Measurements from ENCODE around the gene HIVEP3.

The HIVEP3 gene

DNA sequence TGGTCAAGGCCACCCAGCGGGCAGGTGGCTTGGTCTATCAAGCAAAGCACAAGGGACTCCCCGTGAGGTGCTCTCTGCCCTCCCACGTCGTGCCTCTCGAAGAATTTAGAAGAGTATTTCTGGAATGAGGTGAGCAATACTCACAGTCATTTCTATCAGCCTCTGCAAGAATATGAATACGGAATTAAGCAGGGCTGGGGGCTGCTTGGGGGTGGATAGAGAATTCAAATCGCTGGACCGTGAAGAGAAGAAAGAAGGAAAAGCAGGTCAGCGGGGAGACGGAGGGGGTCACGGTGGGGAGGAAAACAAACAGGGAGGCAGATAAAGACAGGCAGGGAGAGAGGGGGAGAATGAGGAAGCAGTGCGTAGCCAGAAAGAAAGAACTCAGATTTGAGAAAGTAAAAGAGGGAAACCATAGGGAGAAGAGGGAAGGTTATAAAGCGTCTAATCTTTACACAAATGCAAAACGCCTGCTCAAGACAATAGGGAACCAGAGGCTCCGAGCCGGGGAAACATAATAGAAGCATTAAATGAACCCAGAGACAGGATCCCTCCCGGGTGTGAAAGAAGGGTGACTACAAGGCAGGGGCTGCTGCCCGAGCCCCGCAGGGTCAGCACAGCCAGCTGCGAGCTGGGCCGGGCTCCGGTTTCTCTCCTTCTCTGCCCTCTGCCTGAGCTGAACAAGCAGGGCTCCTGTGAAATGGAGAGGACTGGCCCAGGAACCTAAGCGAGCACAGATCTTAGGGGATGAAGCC lies 432.2 kb downstream of the HIVEP3 start:
- Histone ChIP-seq H3K79me2 (ENCODE audit: insufficient read depth, low read length) (no peaks in the 10 kb centered on the region), H3K27ac (ENCODE audit: low read depth, low read length, poor library complexity, severe bottlenecking) (no peak overlapping the region), H4K20me1 (ENCODE audit: insufficient read depth, low read length) (no peaks in the 10 kb centered on the region), H3K27me3 (ENCODE audit: insufficient read depth, low read length) (0 out of 2 replicates have a peak, but pooled peaks cover 4% of the 10 kb centered on the region), H3K9ac (ENCODE audit: low read length) (no peak overlapping the region), H3K4me1 (ENCODE audit: insufficient read depth, low read length, severe bottlenecking) (no peaks in the 10 kb centered on the region), H3K4me3 (ENCODE audit: low read depth, low read length, poor library complexity, severe bottlenecking) (no peak overlapping the region), H2AFZ (ENCODE audit: low read length) (no peak overlapping the region), H3K36me3 (ENCODE audit: insufficient read depth, low read length) (no peaks in the 10 kb centered on the region), H3F3A (ENCODE audit: insufficient read depth, low read length) (no peaks in the 10 kb centered on the region), H3K4me2 (ENCODE audit: low read length) (no peak overlapping the region), H3K9me3 (ENCODE audit: low read length) (no peaks in the 10 kb centered on the region), H3K9me2 (ENCODE audit: low read depth, low read length) (no peaks in the 10 kb centered on the region)
- TF ChIP-seq, protein P1, sequence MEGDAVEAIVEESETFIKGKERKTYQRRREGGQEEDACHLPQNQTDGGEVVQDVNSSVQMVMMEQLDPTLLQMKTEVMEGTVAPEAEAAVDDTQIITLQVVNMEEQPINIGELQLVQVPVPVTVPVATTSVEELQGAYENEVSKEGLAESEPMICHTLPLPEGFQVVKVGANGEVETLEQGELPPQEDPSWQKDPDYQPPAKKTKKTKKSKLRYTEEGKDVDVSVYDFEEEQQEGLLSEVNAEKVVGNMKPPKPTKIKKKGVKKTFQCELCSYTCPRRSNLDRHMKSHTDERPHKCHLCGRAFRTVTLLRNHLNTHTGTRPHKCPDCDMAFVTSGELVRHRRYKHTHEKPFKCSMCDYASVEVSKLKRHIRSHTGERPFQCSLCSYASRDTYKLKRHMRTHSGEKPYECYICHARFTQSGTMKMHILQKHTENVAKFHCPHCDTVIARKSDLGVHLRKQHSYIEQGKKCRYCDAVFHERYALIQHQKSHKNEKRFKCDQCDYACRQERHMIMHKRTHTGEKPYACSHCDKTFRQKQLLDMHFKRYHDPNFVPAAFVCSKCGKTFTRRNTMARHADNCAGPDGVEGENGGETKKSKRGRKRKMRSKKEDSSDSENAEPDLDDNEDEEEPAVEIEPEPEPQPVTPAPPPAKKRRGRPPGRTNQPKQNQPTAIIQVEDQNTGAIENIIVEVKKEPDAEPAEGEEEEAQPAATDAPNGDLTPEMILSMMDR (IDR thresholded peaks at IDR 0.05; ENCODE audit: low read length) = no peak
- no peak for TF ChIP-seq EZH2 (IDR thresholded peaks at IDR 0.05; ENCODE audit: borderline replicate concordance, low read length)

DNA sequence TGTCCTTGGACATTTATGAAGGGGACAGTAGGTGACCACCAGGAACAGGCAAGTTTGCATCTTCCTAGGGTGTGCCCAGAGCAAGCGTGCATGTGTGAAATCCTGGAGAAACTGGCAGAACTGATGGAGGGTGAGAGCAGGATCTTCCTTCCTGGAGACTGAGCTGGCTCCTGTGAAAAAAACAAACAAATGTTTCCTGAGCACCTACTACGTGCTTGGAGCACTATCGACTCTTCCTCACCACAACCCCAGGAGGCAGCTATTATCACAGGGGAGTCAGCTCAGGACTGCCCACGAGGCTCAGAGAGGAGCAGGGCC lies 432.7 kb downstream of the HIVEP3 start:
- Histone ChIP-seq H3F3A (ENCODE audit: insufficient read depth, low read length) (no peaks in the 10 kb centered on the region), H3K4me2 (ENCODE audit: low read length) (no peak overlapping the region), H3K36me3 (ENCODE audit: insufficient read depth, low read length) (no peaks in the 10 kb centered on the region), H3K9ac (ENCODE audit: low read length) (no peak overlapping the region), H3K9me2 (ENCODE audit: low read depth, low read length) (no peaks in the 10 kb centered on the region), H2AFZ (ENCODE audit: low read length) (no peak overlapping the region), H3K4me3 (ENCODE audit: low read depth, low read length, poor library complexity, severe bottlenecking) (no peak overlapping the region), H3K4me1 (ENCODE audit: insufficient read depth, low read length, severe bottlenecking) (no peaks in the 10 kb centered on the region), H3K27me3 (ENCODE audit: insufficient read depth, low read length) (0 out of 2 replicates have a peak, but pooled peaks cover 4% of the 10 kb centered on the region), H3K79me2 (ENCODE audit: insufficient read depth, low read length) (no peaks in the 10 kb centered on the region), H3K27ac (ENCODE audit: low read depth, low read length, poor library complexity, severe bottlenecking) (no peak overlapping the region), H4K20me1 (ENCODE audit: insufficient read depth, low read length) (no peaks in the 10 kb centered on the region), H3K9me3 (ENCODE audit: low read length) (no peaks in the 10 kb centered on the region)
- TF ChIP-seq, protein P1 (IDR thresholded peaks at IDR 0.05; ENCODE audit: low read length) = no peak
- no peak for TF ChIP-seq EZH2 (IDR thresholded peaks at IDR 0.05; ENCODE audit: borderline replicate concordance, low read length)

DNA sequence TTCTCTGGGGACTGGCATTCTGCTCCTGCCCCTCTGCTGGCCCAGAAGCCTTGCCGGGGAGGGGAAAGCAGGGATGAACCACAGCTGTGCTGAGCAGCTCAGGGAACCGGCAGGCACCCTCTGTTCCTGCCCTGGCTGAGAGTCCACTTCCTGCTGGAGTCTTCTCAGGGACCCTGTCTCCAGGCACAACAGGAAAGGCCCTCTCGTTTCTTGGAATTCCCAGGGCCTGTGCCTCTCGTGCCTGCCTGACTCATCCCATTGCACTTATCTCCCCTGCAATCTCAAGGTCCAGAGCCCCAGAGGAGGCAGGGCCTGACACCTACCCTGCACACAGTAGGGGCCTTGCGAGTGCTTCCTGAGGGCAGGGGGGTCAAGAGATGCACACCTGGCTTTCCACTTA lies 433.1 kb downstream of the HIVEP3 start:
- Histone ChIP-seq H3K79me2 (ENCODE audit: insufficient read depth, low read length) (no peaks in the 10 kb centered on the region), H3K4me3 (ENCODE audit: low read depth, low read length, poor library complexity, severe bottlenecking) (no peak overlapping the region), H3K4me2 (ENCODE audit: low read length) (no peak overlapping the region), H3K27ac (ENCODE audit: low read depth, low read length, poor library complexity, severe bottlenecking) (no peak overlapping the region), H3K9ac (ENCODE audit: low read length) (no peak overlapping the region), H2AFZ (ENCODE audit: low read length) (no peak overlapping the region), H3K36me3 (ENCODE audit: insufficient read depth, low read length) (no peaks in the 10 kb centered on the region), H3F3A (ENCODE audit: insufficient read depth, low read length) (no peaks in the 10 kb centered on the region), H4K20me1 (ENCODE audit: insufficient read depth, low read length) (no peaks in the 10 kb centered on the region), H3K9me2 (ENCODE audit: low read depth, low read length) (no peaks in the 10 kb centered on the region), H3K9me3 (ENCODE audit: low read length) (no peaks in the 10 kb centered on the region), H3K4me1 (ENCODE audit: insufficient read depth, low read length, severe bottlenecking) (no peaks in the 10 kb centered on the region), H3K27me3 (ENCODE audit: insufficient read depth, low read length) (0 out of 2 replicates have a peak, but pooled peaks cover 4% of the 10 kb centered on the region)
- TF ChIP-seq EZH2 (IDR thresholded peaks at IDR 0.05; ENCODE audit: borderline replicate concordance, low read length) = no peak
- TF ChIP-seq, protein P1 (IDR thresholded peaks at IDR 0.05; ENCODE audit: low read length) = no peak

Measured in OCI-LY1 (cell line).